ENCODE measurements around the gene EIF1AD.

The EIF1AD gene

GRCh38 chr11:65981972-65982823 is 19.8 kb downstream of the EIF1AD start:
- Histone ChIP-seq H3K4me1 (ENCODE audit: control insufficient read depth in 1 of 2, insufficient read depth in 1 of 2, low read depth in 1 of 2, low read length in 1 of 2) (no peaks in the 10 kb centered on the region), H3K9me3 (no peaks in the 10 kb centered on the region), H3K36me3 (peaks cover 28% of the 10 kb centered on the region), H3K4me3 (ENCODE audit: low read depth in 1 of 2, low read length in 1 of 2) (no peak overlapping the region), H3K27ac (no peak overlapping the region), H3K27me3 (no peaks in the 10 kb centered on the region)
- TF ChIP-seq CTCF (IDR thresholded peaks at IDR 0.05), result no peak

DNA sequence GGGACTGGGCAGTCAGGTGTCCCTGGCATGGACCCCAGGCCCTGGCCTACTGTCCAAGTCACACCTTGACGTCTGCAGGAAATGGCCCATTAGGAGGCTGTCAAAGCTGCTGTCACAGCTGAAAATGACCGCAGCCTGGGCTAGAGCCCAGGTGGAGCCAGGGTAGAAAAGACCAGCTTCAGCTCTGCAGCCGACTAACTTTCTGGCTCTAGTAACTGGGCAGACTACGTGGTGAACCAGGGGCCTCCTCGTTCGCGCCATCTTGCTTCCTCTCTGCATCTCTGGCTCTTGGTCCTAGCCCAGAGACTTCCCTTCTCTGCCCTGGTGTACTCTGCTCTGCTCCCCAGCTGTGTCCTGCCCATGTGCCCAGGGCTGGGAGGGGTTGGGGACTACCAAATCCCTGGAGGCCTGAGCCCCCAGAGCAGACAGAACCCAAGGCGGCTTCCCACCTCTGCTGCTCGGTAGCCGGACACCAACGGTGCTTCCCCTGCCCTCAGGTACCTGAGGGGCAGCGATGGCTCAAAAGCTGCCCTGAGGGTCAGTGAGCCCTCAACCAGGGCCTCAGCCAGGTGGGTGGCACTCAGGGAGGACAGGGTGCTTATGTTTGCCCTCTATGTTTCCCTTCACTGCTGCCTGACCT is 20.7 kb downstream of the EIF1AD start:
- peaks cover 38% of the 10 kb centered on the region for H3K36me3 ChIP-seq
- no peaks in the 10 kb centered on the region for H3K9me3 ChIP-seq
- H3K27me3 ChIP-seq, result no peaks in the 10 kb centered on the region
- no peak for TF ChIP-seq CTCF (IDR thresholded peaks at IDR 0.05)
- H3K27ac ChIP-seq, result no peak overlapping the region
- H3K4me1 ChIP-seq (ENCODE audit: control insufficient read depth in 1 of 2, insufficient read depth in 1 of 2, low read depth in 1 of 2, low read length in 1 of 2), result no peaks in the 10 kb centered on the region
- no peak overlapping the region for H3K4me3 ChIP-seq (ENCODE audit: low read depth in 1 of 2, low read length in 1 of 2)

- Histone ChIP-seq H3K36me3 (peaks cover 47% of the 10 kb centered on the region), H3K4me3 (ENCODE audit: low read depth in 1 of 2, low read length in 1 of 2) (no peak overlapping the region), H3K27me3 (no peaks in the 10 kb centered on the region), H3K27ac (no peak overlapping the region), H3K4me1 (ENCODE audit: control insufficient read depth in 1 of 2, insufficient read depth in 1 of 2, low read depth in 1 of 2, low read length in 1 of 2) (no peaks in the 10 kb centered on the region), H3K9me3 (no peaks in the 10 kb centered on the region)
- TF ChIP-seq CTCF (IDR thresholded peaks at IDR 0.05), result no peak
These were observed 22.6 kb downstream of the EIF1AD start for GRCh38 chr11:65979261-65979759.

GRCh38 chr11:65978391-65979238 is 23.3 kb downstream of the EIF1AD start:
- H3K4me3 ChIP-seq (ENCODE audit: low read depth in 1 of 2, low read length in 1 of 2), result no peak overlapping the region
- no peak for TF ChIP-seq CTCF (IDR thresholded peaks at IDR 0.05)
- no peak overlapping the region for H3K27ac ChIP-seq
- H3K9me3 ChIP-seq, result no peaks in the 10 kb centered on the region
- no peaks in the 10 kb centered on the region for H3K27me3 ChIP-seq
- peaks cover 49% of the 10 kb centered on the region for H3K36me3 ChIP-seq
- no peaks in the 10 kb centered on the region for H3K4me1 ChIP-seq (ENCODE audit: control insufficient read depth in 1 of 2, insufficient read depth in 1 of 2, low read depth in 1 of 2, low read length in 1 of 2)

DNA sequence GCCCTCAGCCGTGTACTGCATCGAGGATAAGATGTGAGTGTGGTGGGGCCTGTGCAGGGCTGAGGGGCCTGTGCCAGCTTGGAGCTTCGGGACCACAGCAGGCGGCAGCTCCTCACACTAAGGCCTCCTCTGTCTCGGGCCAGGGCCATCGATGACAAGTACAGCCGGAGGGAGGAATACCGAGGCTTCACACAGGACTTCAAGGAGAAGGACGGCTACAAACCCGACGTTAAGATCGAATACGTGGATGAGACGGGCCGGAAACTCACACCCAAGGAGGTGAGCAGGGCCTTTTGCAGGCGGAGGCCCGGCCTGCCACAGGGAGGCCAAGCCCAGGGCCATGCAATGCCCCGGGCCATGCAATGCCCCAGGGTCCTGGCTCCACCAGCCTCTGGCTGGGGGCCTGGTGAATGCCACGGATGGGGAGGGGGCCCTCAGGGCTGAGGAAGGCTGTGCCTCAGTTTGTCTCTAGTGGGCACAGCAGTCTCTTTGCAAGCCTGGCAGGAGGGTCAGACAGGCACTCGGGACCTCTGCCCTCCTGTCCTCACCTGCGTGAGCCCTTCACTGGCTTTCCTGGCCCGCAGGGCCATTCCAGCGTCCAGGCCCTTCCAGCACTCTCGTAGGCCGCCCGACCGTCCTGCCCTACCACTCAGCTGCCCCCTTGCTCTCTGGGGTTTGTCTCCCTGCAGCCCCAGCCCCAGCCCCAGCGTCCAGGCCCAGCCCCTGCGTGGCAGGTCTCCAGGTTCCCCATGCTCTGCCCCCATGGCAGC is 24.2 kb downstream of the EIF1AD start:
- Histone ChIP-seq H3K4me1 (ENCODE audit: control insufficient read depth in 1 of 2, insufficient read depth in 1 of 2, low read depth in 1 of 2, low read length in 1 of 2) (no peaks in the 10 kb centered on the region), H3K36me3 (peaks cover 54% of the 10 kb centered on the region), H3K4me3 (ENCODE audit: low read depth in 1 of 2, low read length in 1 of 2) (no peak overlapping the region), H3K27ac (no peak overlapping the region), H3K27me3 (no peaks in the 10 kb centered on the region), H3K9me3 (no peaks in the 10 kb centered on the region)
- TF ChIP-seq CTCF (IDR thresholded peaks at IDR 0.05), result no peak

All from neutrophil (primary cell).